Stimulated activated effector memory CD8-positive, alpha-beta T cell treated with anti-CD3 and anti-CD28 coated beads, Interleukin-12 subunit alpha, Interleukin-12 subunit beta, amount 100 ng/mL, for 72 hours (primary cell): ENCODE data around the gene MAD1L1.
"Not testable (repeated sequence)": the region's sequence is repeated elsewhere in the genome, so short reads cannot be mapped to it uniquely, and the experiment has no call there.

ENCODE experiments used
- ATAC-seq: fragments of 150-1000 bp; cut with Tn5 transposase; 2 replicates; pipeline ENCODE4 v1.10.0; 2021
- DNase-seq, 2 donors: peaks; one replicate each; pipeline ENCODE4 v3.0.0; 2021 to 2022; ENCODE audit warnings: low spot score in 2 of 2
- H3K27ac Mint-ChIP-seq: one replicate; pipeline ENCODE4 v1.8.0; 2022; ENCODE audit warnings: mild to moderate bottlenecking, mixed read lengths
- H3K36me3 Mint-ChIP-seq: one replicate; pipeline ENCODE4 v1.8.0; 2022; ENCODE audit warnings: mild to moderate bottlenecking, mixed read lengths
- H3K4me1 Mint-ChIP-seq: one replicate; pipeline ENCODE4 v1.8.0; 2022; ENCODE audit warnings: mixed read lengths
- H3K4me3 Mint-ChIP-seq: one replicate; pipeline ENCODE4 v1.8.0; 2022; ENCODE audit warnings: mild to moderate bottlenecking, mixed read lengths
- H3K9me3 Mint-ChIP-seq: one replicate; pipeline ENCODE4 v1.8.0; 2022; ENCODE audit warnings: mixed read lengths

The MAD1L1 gene

GRCh38 chr7:1885465-1886226 is 347.1 kb downstream of the MAD1L1 start:
- H3K9me3 Mint-ChIP-seq, result no peaks in the 10 kb centered on the region
- ATAC-seq, result no peak
- no peak for DNase-seq
- peaks cover 49% of the 10 kb centered on the region for H3K4me1 Mint-ChIP-seq
- peak overlapping the region; percentile 54 for H3K27ac Mint-ChIP-seq
- H3K4me3 Mint-ChIP-seq, result no peak overlapping the region
- H3K36me3 Mint-ChIP-seq, result no peaks in the 10 kb centered on the region

DNA sequence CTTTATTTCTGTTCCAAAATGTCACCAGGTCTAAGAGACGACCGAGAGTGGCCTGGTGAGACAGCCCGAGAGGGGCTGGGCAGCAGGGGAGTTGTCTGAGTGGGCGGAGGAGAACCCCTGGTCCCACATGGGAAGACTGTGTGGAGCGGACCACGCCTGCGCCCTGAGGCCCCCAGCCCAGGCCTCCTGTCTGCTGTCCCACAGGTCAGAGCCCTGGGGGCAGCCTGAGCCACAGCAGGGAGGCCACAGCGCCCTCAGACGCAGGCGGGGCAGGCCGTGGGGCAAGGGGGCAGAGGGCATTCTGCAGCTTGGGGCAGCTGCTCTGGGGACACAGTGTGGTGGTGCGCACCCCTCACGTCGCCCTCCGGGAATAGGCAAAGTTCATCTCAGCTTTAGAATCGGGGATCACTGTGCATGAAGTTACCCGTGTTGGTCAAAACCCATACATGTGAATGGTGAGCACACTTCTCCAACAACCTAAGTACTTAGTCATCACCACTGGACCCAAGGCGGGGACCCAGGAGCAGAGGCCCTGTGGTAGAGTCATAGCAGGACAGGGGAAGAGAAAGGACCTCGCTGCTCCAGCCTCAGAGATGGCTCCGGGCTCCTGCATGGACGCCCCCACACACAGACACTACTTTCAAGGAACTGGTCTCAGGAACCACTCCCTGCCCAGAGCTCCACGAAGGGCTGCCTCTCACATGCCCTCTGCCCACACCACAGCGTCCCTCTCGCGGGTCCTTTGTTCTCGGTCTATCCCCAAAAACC is 348.0 kb downstream of the MAD1L1 start:
- Mint-ChIP-seq H3K36me3 (no peaks in the 10 kb centered on the region), H3K4me1 (peaks cover 42% of the 10 kb centered on the region), H3K4me3 (no peak overlapping the region), H3K27ac (peak overlapping the region; percentile 54), H3K9me3 (no peaks in the 10 kb centered on the region)
- ATAC-seq (no peak), DNase-seq (no peak)

DNA sequence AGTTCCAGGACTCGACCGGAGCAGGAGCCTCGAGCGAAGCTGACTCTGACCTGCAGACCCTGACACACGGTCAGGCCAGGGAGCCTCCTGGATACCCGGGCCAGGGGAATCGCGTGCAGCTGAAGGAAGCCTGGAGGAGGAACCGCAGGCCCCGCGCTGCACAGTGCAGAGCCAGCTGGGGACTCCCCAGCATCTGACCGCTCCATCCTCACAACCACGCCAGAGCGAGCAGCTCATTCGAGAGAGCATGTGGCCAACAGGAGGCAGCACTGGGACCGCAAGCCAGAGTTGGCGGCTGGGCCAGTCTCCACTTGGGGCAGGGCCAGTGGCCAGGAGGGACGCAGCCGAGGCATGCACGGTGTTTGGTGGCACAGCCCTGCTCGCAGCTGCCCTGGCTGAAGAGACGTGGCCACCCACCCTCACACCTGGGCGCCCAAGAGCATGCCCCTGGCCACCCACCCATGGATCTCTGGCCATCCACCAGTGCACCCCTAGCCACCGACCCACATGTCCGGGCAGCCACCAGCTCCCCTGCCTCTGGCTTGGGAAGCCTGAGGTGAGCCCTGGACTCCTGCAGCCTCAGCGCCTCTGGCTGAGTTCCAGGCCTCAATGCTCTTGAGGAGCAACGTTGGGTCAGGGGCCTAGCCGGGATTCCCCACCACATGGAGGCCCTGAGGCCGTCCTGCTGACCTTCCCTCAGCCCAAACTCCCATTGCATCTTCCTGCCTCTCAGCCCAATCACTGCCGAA is 348.7 kb downstream of the MAD1L1 start:
- no peak for ATAC-seq

GRCh38 chr7:1883031-1883761 is 349.5 kb downstream of the MAD1L1 start:
- DNase-seq, result no peak
- Mint-ChIP-seq H3K4me3 (no peak overlapping the region), H3K36me3 (no peaks in the 10 kb centered on the region), H3K9me3 (no peaks in the 10 kb centered on the region), H3K27ac (peak overlapping the region; percentile 85), H3K4me1 (peaks cover 36% of the 10 kb centered on the region)
- ATAC-seq, result no peak

More for the DNA sequence above, 348.7 kb downstream of the MAD1L1 start:
- DNase-seq, result no peak
- Mint-ChIP-seq H3K27ac (no peak overlapping the region), H3K4me3 (no peak overlapping the region), H3K4me1 (peaks cover 36% of the 10 kb centered on the region), H3K9me3 (no peaks in the 10 kb centered on the region), H3K36me3 (no peaks in the 10 kb centered on the region)

- Mint-ChIP-seq H3K36me3 (no peaks in the 10 kb centered on the region), H3K4me3 (no peak overlapping the region), H3K9me3 (peaks cover 5% of the 10 kb centered on the region), H3K4me1 (peaks cover 36% of the 10 kb centered on the region), H3K27ac (peak overlapping the region; percentile 85)
- ATAC-seq, result no peak
- DNase-seq, result no peak
These were observed 350.3 kb downstream of the MAD1L1 start for GRCh38 chr7:1882451-1882850.

GRCh38 chr7:1881946-1882345 is 350.8 kb downstream of the MAD1L1 start:
- Mint-ChIP-seq H3K36me3 (no peaks in the 10 kb centered on the region), H3K4me3 (no peak overlapping the region), H3K27ac (no peak overlapping the region), H3K9me3 (peaks cover 6% of the 10 kb centered on the region), H3K4me1 (peaks cover 36% of the 10 kb centered on the region)
- no peak for DNase-seq
- ATAC-seq, result no peak

- not testable (repeated sequence) for H3K4me1 Mint-ChIP-seq, H3K4me3 Mint-ChIP-seq, H3K9me3 Mint-ChIP-seq, DNase-seq, ATAC-seq, H3K27ac Mint-ChIP-seq, H3K36me3 Mint-ChIP-seq
These were observed 356.1 kb downstream of the MAD1L1 start for GRCh38 chr7:1876641-1877040.

- H3K36me3 Mint-ChIP-seq, H3K9me3 Mint-ChIP-seq, H3K4me3 Mint-ChIP-seq, H3K4me1 Mint-ChIP-seq, DNase-seq: not testable (repeated sequence)
- peak; percentile 77 for ATAC-seq
- peak overlapping the region; percentile 71 for H3K27ac Mint-ChIP-seq
These were observed 357.1 kb downstream of the MAD1L1 start for GRCh38 chr7:1875392-1876199.

DNA sequence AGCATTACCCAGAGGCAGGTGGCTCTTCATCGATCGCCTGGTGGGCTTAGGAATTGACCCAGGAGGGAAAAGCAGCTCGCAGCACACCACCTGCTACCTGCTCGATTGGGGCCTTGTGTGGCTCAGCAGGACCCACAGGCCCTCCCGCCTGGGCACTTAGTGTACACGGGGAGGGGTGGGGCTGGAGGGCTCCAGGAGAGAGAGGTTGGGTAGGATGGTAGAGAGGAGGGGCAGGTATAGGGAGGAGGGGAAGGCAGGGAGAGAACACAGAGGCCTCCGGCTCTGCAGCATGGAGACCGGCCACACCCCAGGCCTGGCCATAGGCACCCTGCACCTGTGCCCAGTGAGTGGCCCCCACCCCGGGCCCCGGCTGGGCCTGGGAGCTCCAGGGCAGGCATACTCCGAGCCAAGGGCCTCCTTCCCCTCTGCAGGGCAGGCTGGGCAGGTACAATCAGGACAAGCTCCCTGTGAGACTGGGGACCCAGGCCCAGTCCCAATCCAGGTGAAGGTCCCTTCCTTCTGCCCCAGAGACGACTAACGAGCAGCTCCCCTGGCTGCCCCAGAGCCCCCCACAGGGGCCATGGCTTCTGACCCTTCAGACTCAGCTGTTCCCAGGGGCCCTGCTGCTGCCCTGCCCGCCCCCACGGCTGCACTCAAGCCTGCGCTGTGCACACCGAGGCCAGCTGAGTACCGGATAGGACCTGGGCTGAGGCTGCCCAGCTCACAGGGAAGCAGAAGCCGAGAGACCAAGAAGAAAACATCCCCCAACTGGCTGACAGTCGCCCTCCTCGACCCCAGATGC is 358.0 kb downstream of the MAD1L1 start:
- not testable (repeated sequence) for H3K9me3 Mint-ChIP-seq, H3K4me3 Mint-ChIP-seq, DNase-seq, H3K4me1 Mint-ChIP-seq, H3K36me3 Mint-ChIP-seq
- ATAC-seq, result peak; percentile 31
- H3K27ac Mint-ChIP-seq, result peak overlapping the region; percentile 71

DNA sequence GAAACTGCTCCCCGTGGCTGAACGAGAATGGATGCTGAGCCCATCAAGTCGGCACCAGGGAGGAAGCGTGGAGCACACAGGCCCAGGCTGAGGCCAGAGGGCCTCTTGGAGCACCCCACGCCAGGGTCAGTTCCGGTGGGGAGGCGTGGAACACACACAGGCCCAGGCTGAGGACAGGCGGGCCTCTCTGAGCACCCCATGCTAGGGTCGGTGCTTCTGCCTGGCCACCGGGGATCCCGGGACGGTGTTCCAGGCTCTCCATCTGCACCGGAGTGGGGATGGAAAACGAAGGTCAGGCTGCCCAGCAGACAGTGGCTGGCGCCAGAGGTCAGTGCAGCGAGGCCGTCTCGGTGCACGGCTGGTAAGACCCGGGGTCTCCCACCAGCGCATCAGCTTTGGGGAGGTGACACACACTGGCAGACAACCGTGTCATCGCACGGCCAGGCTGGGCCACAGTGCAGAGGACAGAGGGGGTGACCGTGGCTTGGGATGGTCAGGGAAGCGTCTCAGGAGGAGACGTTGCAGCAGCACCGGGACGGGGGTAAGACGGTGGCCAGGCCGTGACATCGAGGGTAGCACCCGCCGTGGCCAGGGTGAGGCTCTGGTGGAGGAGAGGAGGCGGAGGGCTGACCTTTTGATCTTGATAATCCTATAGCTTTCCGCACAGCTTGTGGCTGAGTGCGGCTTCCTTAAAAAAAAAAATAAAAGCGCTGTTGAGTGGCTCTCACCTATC is 358.7 kb downstream of the MAD1L1 start:
- Mint-ChIP-seq H3K4me3 (no peak overlapping the region), H3K27ac (peak overlapping the region; percentile 50), H3K4me1 (no peaks in the 10 kb centered on the region), H3K9me3 (peaks cover 6% of the 10 kb centered on the region), H3K36me3 (no peaks in the 10 kb centered on the region)
- ATAC-seq (no peak), DNase-seq (no peak)

- H3K27ac Mint-ChIP-seq, result no peak overlapping the region
- no peak for DNase-seq
- H3K36me3 Mint-ChIP-seq, result no peaks in the 10 kb centered on the region
- H3K4me1 Mint-ChIP-seq, result no peaks in the 10 kb centered on the region
- peaks cover 6% of the 10 kb centered on the region for H3K9me3 Mint-ChIP-seq
- ATAC-seq, result no peak
- H3K4me3 Mint-ChIP-seq, result no peak overlapping the region
These were observed 359.3 kb downstream of the MAD1L1 start for GRCh38 chr7:1873421-1873820.

- H3K4me3 Mint-ChIP-seq, result no peak overlapping the region
- DNase-seq, result no peak
- H3K36me3 Mint-ChIP-seq, result no peaks in the 10 kb centered on the region
- peaks cover 6% of the 10 kb centered on the region for H3K9me3 Mint-ChIP-seq
- H3K27ac Mint-ChIP-seq, result no peak overlapping the region
- ATAC-seq, result no peak
- H3K4me1 Mint-ChIP-seq, result no peaks in the 10 kb centered on the region
These were observed 359.7 kb downstream of the MAD1L1 start for GRCh38 chr7:1873070-1873405.
